HEK293 (cell line): ENCODE data around the gene CACYBP.

Source experiments
- SCRT2 ChIP-seq: fragments of 450-650 bp; formaldehyde crosslinking; IDR thresholded peaks from 2 replicates; pipeline ENCODE4 v1.5.1; 2016; ENCODE audit warnings: missing biosample characterization, missing genetic modification characterization
- ZBTB48 ChIP-seq: fragments of 450-650 bp; formaldehyde crosslinking; IDR thresholded peaks from 2 replicates; pipeline ENCODE4 v1.5.1; 2016; ENCODE audit warnings: missing biosample characterization, missing genetic modification characterization
- ZBTB7A ChIP-seq: fragments of 450-650 bp; formaldehyde crosslinking; IDR thresholded peaks from 2 replicates; pipeline ENCODE4 v1.5.1; 2016; ENCODE audit warnings: low read depth, missing biosample characterization, missing genetic modification characterization
- ZFHX2 ChIP-seq: fragments of 450-650 bp; formaldehyde crosslinking; conservative IDR thresholded peaks from 2 replicates; pipeline ENCODE4 v1.5.1; 2016; ENCODE audit warnings: missing biosample characterization, missing genetic modification characterization
- ZFP37 ChIP-seq: fragments of 450-650 bp; formaldehyde crosslinking; IDR thresholded peaks from 2 replicates; pipeline ENCODE4 v1.5.1; 2016; ENCODE audit warnings: missing biosample characterization, missing genetic modification characterization
- ZFP41 ChIP-seq: fragments of 450-650 bp; formaldehyde crosslinking; IDR thresholded peaks from 2 replicates; pipeline ENCODE4 v1.5.1; 2016; ENCODE audit warnings: missing biosample characterization, missing genetic modification characterization, borderline replicate concordance
- ZNF211 ChIP-seq: fragments of 450-650 bp; formaldehyde crosslinking; IDR thresholded peaks from 2 replicates; pipeline ENCODE4 v1.5.1; 2016; ENCODE audit warnings: low read depth, missing biosample characterization, missing genetic modification characterization
- ZNF558 ChIP-seq: fragments of 450-650 bp; formaldehyde crosslinking; IDR thresholded peaks from 2 replicates; pipeline ENCODE4 v1.5.1; 2016; ENCODE audit warnings: missing biosample characterization, missing genetic modification characterization
- TF ChIP-seq, protein P1 (sequence below): fragments of 450-650 bp; formaldehyde crosslinking; IDR thresholded peaks from 2 replicates; pipeline ENCODE4 v1.5.1; 2016; ENCODE audit warnings: missing biosample characterization, missing genetic modification characterization
- TF ChIP-seq, protein P2 (sequence below): fragments of 450-650 bp; formaldehyde crosslinking; IDR thresholded peaks from 2 replicates; pipeline ENCODE4 v1.5.1; 2016; ENCODE audit warnings: missing biosample characterization, missing genetic modification characterization
- TF ChIP-seq, protein P3 (sequence below): fragments of 450-650 bp; formaldehyde crosslinking; IDR thresholded peaks from 2 replicates; pipeline ENCODE4 v1.5.1; 2016; ENCODE audit warnings: missing biosample characterization, missing genetic modification characterization
- TF ChIP-seq, protein P4 (sequence below): fragments of 450-650 bp; formaldehyde crosslinking; IDR thresholded peaks from 2 replicates; pipeline ENCODE4 v1.5.1; 2016; ENCODE audit warnings: missing biosample characterization, missing genetic modification characterization

DNA sequence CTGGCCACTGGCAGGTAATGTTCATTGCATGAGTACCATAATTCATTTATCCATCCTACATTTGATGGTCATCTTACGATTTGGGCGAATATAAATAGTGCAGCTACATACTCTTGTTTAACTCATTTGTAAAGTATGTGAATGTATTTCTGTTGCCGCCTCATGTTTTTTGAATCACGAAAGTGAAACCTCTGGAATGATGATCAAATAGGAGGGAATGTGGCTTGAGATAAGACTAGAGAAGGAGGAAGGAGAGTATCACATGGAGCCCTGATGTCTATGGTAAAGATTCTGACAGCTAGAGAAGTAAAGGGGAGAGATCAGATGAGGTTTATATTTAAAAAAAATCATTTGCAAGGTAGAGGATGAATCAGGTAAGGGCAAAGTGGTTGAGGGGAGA is 15.5 kb downstream of the CACYBP start:
- TF ChIP-seq, protein P1, sequence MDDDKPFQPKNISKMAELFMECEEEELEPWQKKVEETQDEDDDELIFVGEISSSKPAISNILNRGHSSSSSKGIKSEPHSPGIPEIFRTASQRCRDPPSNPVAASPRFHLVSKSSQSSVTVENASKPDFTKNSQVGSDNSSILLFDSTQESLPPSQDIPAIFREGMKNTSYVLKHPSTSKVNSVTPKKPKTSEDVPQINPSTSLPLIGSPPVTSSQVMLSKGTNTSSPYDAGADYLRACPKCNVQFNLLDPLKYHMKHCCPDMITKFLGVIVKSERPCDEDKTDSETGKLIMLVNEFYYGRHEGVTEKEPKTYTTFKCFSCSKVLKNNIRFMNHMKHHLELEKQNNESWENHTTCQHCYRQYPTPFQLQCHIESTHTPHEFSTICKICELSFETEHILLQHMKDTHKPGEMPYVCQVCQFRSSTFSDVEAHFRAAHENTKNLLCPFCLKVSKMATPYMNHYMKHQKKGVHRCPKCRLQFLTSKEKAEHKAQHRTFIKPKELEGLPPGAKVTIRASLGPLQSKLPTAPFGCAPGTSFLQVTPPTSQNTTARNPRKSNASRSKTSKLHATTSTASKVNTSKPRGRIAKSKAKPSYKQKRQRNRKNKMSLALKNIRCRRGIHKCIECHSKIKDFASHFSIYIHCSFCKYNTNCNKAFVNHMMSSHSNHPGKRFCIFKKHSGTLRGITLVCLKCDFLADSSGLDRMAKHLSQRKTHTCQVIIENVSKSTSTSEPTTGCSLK (tag by site-specific recombination), result no peak
- TF ChIP-seq, protein P2, sequence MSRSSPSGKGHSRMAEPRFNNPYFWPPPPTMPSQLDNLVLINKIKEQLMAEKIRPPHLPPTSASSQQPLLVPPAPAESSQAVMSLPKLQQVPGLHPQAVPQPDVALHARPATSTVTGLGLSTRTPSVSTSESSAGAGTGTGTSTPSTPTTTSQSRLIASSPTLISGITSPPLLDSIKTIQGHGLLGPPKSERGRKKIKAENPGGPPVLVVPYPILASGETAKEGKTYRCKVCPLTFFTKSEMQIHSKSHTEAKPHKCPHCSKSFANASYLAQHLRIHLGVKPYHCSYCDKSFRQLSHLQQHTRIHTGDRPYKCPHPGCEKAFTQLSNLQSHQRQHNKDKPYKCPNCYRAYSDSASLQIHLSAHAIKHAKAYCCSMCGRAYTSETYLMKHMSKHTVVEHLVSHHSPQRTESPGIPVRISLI (tag by site-specific recombination), result no peak
- TF ChIP-seq ZFHX2 (no peak), ZBTB7A (tag by site-specific recombination) (no peak), SCRT2 (no peak), ZNF558 (no peak), ZFP37 (no peak), ZBTB48 (no peak), ZNF211 (no peak), ZFP41 (tag by site-specific recombination) (no peak)
- TF ChIP-seq, protein P3, sequence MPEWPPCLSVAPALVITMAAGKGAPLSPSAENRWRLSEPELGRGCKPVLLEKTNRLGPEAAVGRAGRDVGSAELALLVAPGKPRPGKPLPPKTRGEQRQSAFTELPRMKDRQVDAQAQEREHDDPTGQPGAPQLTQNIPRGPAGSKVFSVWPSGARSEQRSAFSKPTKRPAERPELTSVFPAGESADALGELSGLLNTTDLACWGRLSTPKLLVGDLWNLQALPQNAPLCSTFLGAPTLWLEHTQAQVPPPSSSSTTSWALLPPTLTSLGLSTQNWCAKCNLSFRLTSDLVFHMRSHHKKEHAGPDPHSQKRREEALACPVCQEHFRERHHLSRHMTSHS (tag by site-specific recombination), result no peak
- TF ChIP-seq, protein P4, sequence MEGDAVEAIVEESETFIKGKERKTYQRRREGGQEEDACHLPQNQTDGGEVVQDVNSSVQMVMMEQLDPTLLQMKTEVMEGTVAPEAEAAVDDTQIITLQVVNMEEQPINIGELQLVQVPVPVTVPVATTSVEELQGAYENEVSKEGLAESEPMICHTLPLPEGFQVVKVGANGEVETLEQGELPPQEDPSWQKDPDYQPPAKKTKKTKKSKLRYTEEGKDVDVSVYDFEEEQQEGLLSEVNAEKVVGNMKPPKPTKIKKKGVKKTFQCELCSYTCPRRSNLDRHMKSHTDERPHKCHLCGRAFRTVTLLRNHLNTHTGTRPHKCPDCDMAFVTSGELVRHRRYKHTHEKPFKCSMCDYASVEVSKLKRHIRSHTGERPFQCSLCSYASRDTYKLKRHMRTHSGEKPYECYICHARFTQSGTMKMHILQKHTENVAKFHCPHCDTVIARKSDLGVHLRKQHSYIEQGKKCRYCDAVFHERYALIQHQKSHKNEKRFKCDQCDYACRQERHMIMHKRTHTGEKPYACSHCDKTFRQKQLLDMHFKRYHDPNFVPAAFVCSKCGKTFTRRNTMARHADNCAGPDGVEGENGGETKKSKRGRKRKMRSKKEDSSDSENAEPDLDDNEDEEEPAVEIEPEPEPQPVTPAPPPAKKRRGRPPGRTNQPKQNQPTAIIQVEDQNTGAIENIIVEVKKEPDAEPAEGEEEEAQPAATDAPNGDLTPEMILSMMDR (tag by site-specific recombination), result no peak
